CD4-positive, CD25-positive, alpha-beta regulatory T cell (primary cell): ENCODE measurements around the gene PCGF3. TPM values are rescaled to one million over a fixed set of nuclear protein-coding genes. Genes with fewer than 3 reads are reported as not detected.
"Not testable (repeated sequence)": the region's sequence is repeated elsewhere in the genome, so short reads cannot be mapped to it uniquely, and the experiment has no call there.

ENCODE experiments used
- ATAC-seq, 2 donors: fragments of 150-1000 bp; cut with Tn5 transposase; one replicate each; pipeline ENCODE4 v1.10.0; 2021; ENCODE audit warnings: low read depth in 2 of 2, moderate number of reproducible peaks in 2 of 2, moderate library complexity in 1 of 2
- DNase-seq, 3 donors: peaks; one replicate each; pipeline versions ENCODE4 v3.0.0 to v3.0.0-alpha.2; 2012 to 2022; ENCODE audit warnings: mixed read lengths in 1 of 3
- H3K27ac ChIP-seq: one replicate; pipeline ENCODE4 v1.7.0; 2013; ENCODE audit warnings: mild to moderate bottlenecking, low read length; ENCODE audit not compliant: insufficient read depth, poor library complexity, severe bottlenecking
- H3K27me3 ChIP-seq: one replicate; pipeline ENCODE4 v1.7.0; 2013; ENCODE audit warnings: low read length; ENCODE audit not compliant: control insufficient read depth, insufficient read depth
- H3K36me3 ChIP-seq: one replicate; pipeline ENCODE4 v1.7.0; 2013; ENCODE audit warnings: mild to moderate bottlenecking, low read length, moderate library complexity; ENCODE audit not compliant: control insufficient read depth, insufficient read depth
- H3K4me1 ChIP-seq: 2 replicates; pipeline ENCODE4 v1.7.0; 2013; ENCODE audit warnings: mild to moderate bottlenecking, low read length; ENCODE audit not compliant: insufficient read depth, control insufficient read depth, poor library complexity, severe bottlenecking
- H3K4me3 ChIP-seq: one replicate; pipeline ENCODE4 v1.7.0; 2013; ENCODE audit warnings: low read depth, mild to moderate bottlenecking, low read length, moderate library complexity
- H3K9me3 ChIP-seq, 2 experiments: 1 replicate in 1 of 2; 2 replicates in 1 of 2; pipeline ENCODE4 v1.7.0; 2013; ENCODE audit warnings: low read length in 2 of 2, mild to moderate bottlenecking in 1 of 2, moderate library complexity in 1 of 2; ENCODE audit not compliant: control insufficient read depth in 2 of 2
- H3K27ac Mint-ChIP-seq, 3 donors: one replicate each; pipeline ENCODE4 v1.8.0; 2020 to 2022; ENCODE audit warnings: mild to moderate bottlenecking in 3 of 3, mixed read lengths in 3 of 3, moderate library complexity in 2 of 3
- H3K27me3 Mint-ChIP-seq: one replicate; pipeline ENCODE4 v1.8.0; 2022; ENCODE audit warnings: mild to moderate bottlenecking, mixed read lengths
- H3K36me3 Mint-ChIP-seq: one replicate; pipeline ENCODE4 v1.8.0; 2020; ENCODE audit warnings: mixed read lengths
- H3K4me1 Mint-ChIP-seq, 4 donors: one replicate each; pipeline ENCODE4 v1.8.0; 2020 to 2022; ENCODE audit warnings: mixed read lengths in 4 of 4, mild to moderate bottlenecking in 1 of 4
- H3K4me3 Mint-ChIP-seq, 4 donors: one replicate each; pipeline ENCODE4 v1.8.0; 2020 to 2022; ENCODE audit warnings: mild to moderate bottlenecking in 4 of 4, mixed read lengths in 4 of 4, moderate library complexity in 3 of 4
- H3K9me3 Mint-ChIP-seq, 7 donors: one replicate each; pipeline ENCODE4 v1.8.0; 2020 to 2022; ENCODE audit warnings: mixed read lengths in 7 of 7, mild to moderate bottlenecking in 3 of 7, moderate library complexity in 2 of 7
- polyA plus RNA-seq, 4 donors: library from polyadenylated mRNA; unstranded; fragments of 300-500 nt; fragmentation: Illumina TruSeq; gene quantifications; one replicate each; pipeline ENCODE4 v1.2.3, GENCODE V29; 2021
- total RNA-seq: library from RNA; stranded (reverse); gene quantifications from one replicate; pipeline ENCODE4 v1.2.3, GENCODE V29; 2022

Gene PCGF3
- total and polyA plus RNA-seq, 5 donors from 2014 or later: 3.2 to 71.8 (median 4.8) TPM

GRCh38 chr4:796206-796605, 90.6 kb downstream of the PCGF3 start:
- peaks cover 43% of the 10 kb centered on the region for H3K27me3 Mint-ChIP-seq
- no peaks in the 10 kb centered on the region for H3K36me3 Mint-ChIP-seq
- H3K27ac ChIP-seq: no peak overlapping the region
- no peak overlapping the region for H3K4me3 ChIP-seq
- peaks cover 0 to 3% (median 0%) of the 10 kb centered on the region in 7 donors for H3K9me3 Mint-ChIP-seq
- H3K4me1 Mint-ChIP-seq: peaks cover 9 to 46% (median 23%) of the 10 kb centered on the region in 4 donors
- H3K4me3 Mint-ChIP-seq: no peak overlapping the region
- H3K4me1 ChIP-seq: peaks cover 46% of the 10 kb centered on the region
- no peak overlapping the region for H3K27ac Mint-ChIP-seq
- DNase-seq (no peak), ATAC-seq (no peak)
- H3K9me3 ChIP-seq: no peaks in the 10 kb centered on the region
- no peaks in the 10 kb centered on the region for H3K36me3 ChIP-seq
- H3K27me3 ChIP-seq: peaks cover 4% of the 10 kb centered on the region

DNA sequence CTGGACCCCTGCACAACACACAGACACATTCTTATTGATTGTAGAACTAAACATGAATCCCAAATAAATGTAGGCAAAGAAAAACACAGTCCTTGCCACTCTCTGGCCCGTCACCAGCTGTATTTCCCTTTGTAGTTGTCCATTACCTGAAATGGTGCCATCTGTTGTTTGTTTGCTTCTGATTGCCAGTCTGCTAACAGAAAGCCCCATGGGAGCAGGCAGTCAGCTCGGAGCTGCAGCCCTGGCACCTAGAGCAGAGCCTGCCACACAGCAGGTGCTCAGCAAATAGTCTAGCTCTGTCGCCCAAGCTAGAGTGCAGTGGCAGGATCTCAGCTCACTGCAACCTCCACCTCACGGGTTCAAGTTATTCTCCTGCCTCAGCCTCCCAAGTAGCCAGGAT, 91.4 kb downstream of the PCGF3 start:
- no peak for DNase-seq
- no peak for ATAC-seq
- Histone ChIP-seq H3K4me3 (no peak overlapping the region), H3K36me3 (no peaks in the 10 kb centered on the region), H3K4me1 (peaks cover 44% of the 10 kb centered on the region), H3K27ac (no peak overlapping the region), H3K9me3 (no peaks in the 10 kb centered on the region), H3K27me3 (peaks cover 4% of the 10 kb centered on the region)
- Mint-ChIP-seq H3K27ac (no peak overlapping the region), H3K4me3 (no peak overlapping the region), H3K9me3 (peaks cover 0 to 3% (median 0%) of the 10 kb centered on the region in 7 donors), H3K27me3 (peaks cover 43% of the 10 kb centered on the region), H3K36me3 (no peaks in the 10 kb centered on the region), H3K4me1 (peaks cover 9 to 46% (median 23%) of the 10 kb centered on the region in 4 donors)

DNA sequence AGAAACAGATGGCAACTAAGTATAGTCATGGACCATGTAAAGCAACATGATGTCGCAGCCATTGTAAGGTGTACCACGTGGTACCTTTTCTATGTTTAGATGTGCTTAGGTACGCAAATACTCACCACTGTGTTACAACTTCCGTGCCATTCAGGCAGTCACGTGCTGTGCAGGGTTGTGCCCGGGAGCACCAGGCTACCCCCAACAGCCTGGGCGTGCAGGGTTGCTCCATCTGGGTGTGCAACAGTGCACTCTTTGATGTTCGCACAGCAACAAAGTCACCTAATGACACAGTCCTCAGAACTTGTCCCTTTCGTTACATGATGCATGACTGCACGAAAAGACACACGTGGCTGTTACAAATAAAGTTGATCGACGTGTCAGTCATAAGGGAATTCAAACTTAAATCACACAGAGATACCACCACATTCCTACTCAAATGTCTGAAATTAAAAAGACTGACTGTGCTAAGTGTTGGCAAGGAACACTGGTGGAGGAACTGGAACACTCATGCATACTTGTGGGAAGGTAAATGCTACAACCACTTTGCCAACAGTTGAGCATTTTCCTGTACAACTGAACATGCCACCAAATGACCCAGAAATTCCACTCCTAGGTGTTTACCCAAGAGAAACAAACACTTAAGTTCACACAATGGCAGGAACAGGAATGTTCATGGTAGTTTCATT, 95.9 kb downstream of the PCGF3 start:
- Mint-ChIP-seq H3K9me3 (peaks cover 0 to 3% (median 0%) of the 10 kb centered on the region in 7 donors), H3K27ac (peak overlapping the region in 1 of 3 donors; percentile 52), H3K36me3 (no peaks in the 10 kb centered on the region), H3K4me3 (no peak overlapping the region), H3K4me1 (peaks cover 6 to 23% (median 13%) of the 10 kb centered on the region in 4 donors), H3K27me3 (peaks cover 10% of the 10 kb centered on the region)
- DNase-seq: no peak
- Histone ChIP-seq H3K9me3 (no peaks in the 10 kb centered on the region), H3K27me3 (peaks cover 7% of the 10 kb centered on the region), H3K4me3 (no peak overlapping the region), H3K36me3 (no peaks in the 10 kb centered on the region), H3K4me1 (peaks cover 16% of the 10 kb centered on the region), H3K27ac (no peak overlapping the region)
- ATAC-seq: no peak

- Histone ChIP-seq H3K4me3 (no peak overlapping the region), H3K27ac (no peak overlapping the region), H3K36me3 (no peaks in the 10 kb centered on the region), H3K27me3 (peaks cover 7% of the 10 kb centered on the region), H3K4me1 (peaks cover 11% of the 10 kb centered on the region), H3K9me3 (no peaks in the 10 kb centered on the region)
- peaks cover 3 to 16% (median 10%) of the 10 kb centered on the region in 4 donors for H3K4me1 Mint-ChIP-seq
- no peak for DNase-seq
- no peak overlapping the region for H3K27ac Mint-ChIP-seq
- H3K4me3 Mint-ChIP-seq: no peak overlapping the region
- peaks cover 8% of the 10 kb centered on the region for H3K27me3 Mint-ChIP-seq
- H3K36me3 Mint-ChIP-seq: no peaks in the 10 kb centered on the region
- peaks cover 0 to 3% (median 0%) of the 10 kb centered on the region in 7 donors for H3K9me3 Mint-ChIP-seq
- no peak for ATAC-seq
Observed at GRCh38 chr4:803884-804283, 98.3 kb downstream of the PCGF3 start.

DNA sequence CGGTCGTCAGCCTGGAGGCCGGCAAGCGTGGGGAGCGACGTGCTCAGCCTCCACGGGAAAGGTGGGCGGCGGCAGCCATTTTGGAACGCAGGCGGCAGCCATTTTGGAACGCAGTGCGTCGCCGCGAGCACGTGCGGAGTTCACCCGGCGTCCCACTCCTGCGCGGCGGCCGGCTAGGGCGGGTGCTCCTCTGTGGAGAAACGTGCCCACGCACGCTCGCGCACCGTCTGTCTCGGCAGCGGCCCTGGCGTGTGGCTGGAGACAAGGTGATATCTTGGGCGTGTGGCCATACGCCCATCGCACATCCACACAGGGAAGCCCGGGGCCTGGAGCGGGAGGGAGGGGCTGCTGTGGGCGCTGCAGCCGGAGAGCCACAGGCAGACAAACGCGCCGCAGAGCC, 99.2 kb downstream of the PCGF3 start:
- peaks cover 0 to 8% (median 4%) of the 10 kb centered on the region in 4 donors for H3K4me1 Mint-ChIP-seq

GRCh38 chr4:806979-807378, 101.3 kb downstream of the PCGF3 start:
- not testable (repeated sequence) for H3K27ac ChIP-seq, H3K9me3 Mint-ChIP-seq, H3K27me3 ChIP-seq, H3K4me1 Mint-ChIP-seq, H3K36me3 ChIP-seq, H3K4me3 Mint-ChIP-seq, H3K4me1 ChIP-seq, H3K4me3 ChIP-seq, H3K9me3 ChIP-seq, H3K36me3 Mint-ChIP-seq, ATAC-seq, DNase-seq
- Mint-ChIP-seq H3K27ac (peak overlapping the region in 1 of 3 donors; percentile 1), H3K27me3 (peaks cover 17% of the 10 kb centered on the region)

More for the DNA sequence above, 99.2 kb downstream of the PCGF3 start:
- DNase-seq (no peak), ATAC-seq (no peak)
- Histone ChIP-seq H3K4me3 (no peak overlapping the region), H3K27ac (no peak overlapping the region), H3K9me3 (no peaks in the 10 kb centered on the region), H3K27me3 (peaks cover 7% of the 10 kb centered on the region), H3K4me1 (peaks cover 3% of the 10 kb centered on the region), H3K36me3 (no peaks in the 10 kb centered on the region)
- peaks cover 0 to 3% (median 0%) of the 10 kb centered on the region in 7 donors for H3K9me3 Mint-ChIP-seq
- H3K4me3 Mint-ChIP-seq: no peak overlapping the region
- H3K27me3 Mint-ChIP-seq: peaks cover 5% of the 10 kb centered on the region
- no peak overlapping the region for H3K27ac Mint-ChIP-seq
- no peaks in the 10 kb centered on the region for H3K36me3 Mint-ChIP-seq

GRCh38 chr4:807792-808191, 102.2 kb downstream of the PCGF3 start:
- H3K27ac ChIP-seq: no peak overlapping the region
- no peaks in the 10 kb centered on the region for H3K4me1 ChIP-seq
- DNase-seq (no peak), ATAC-seq (no peak)
- no peak overlapping the region for H3K4me3 ChIP-seq
- H3K27me3 ChIP-seq: peaks cover 7% of the 10 kb centered on the region
- Mint-ChIP-seq H3K36me3 (no peaks in the 10 kb centered on the region), H3K9me3 (peaks cover 0 to 3% (median 0%) of the 10 kb centered on the region in 7 donors), H3K4me1 (peaks cover 0 to 4% (median 2%) of the 10 kb centered on the region in 4 donors), H3K27ac (no peak overlapping the region), H3K4me3 (no peak overlapping the region), H3K27me3 (peaks cover 19% of the 10 kb centered on the region)
- no peaks in the 10 kb centered on the region for H3K36me3 ChIP-seq
- H3K9me3 ChIP-seq: no peaks in the 10 kb centered on the region
